Measurements from ENCODE around the gene MUC20. TPM values are rescaled to one million over a fixed set of nuclear protein-coding genes. Genes with fewer than 3 reads are reported as not detected.
A peak's percentile ranks its signal among the peaks of the same experiment; 100 is the strongest.

MUC20 gene
- total RNA-seq, 3 donors from 2014 or later, result 29.5 to 147 (median 112) TPM

DNA sequence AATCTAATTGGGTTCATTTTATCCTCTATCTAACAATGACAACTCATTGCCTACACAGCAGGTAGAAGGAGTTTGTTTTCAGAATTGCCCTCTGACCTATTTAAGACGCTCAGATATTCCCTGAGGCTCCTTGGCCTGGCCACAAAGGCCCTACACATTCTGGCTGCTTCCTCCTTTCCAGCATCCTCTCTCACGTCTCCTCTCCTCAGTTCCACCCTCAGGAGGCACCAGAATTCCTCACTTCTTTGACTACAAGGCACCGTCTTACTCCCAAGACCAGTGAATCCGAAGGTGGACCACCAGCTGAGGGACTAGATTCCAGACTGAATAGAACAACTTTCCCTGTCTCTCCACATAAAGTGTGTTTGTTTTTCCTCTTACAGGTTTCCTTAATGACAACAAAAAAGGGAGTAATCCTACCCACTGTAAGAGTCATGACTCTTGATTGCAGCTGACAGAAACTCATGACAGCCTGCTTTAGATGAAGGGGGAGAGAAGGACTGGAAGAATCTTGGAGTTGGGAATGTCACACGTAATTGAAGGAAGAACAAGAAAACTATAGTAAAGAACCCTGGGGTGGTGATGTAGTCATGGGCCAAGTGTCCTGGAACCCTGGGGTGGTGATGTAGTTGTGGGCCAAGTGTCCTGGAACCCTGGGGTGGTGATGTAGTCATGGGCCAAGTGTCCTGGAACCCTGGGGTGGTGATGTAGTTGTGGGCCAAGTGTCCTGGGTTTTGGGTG lies 22.0 kb upstream of the MUC20 start:
- no peaks in the 10 kb centered on the region for H3K9me3 ChIP-seq
- intact Hi-C loops (cut with DNase I, micrococcal nuclease), result no loop called here
- TF ChIP-seq, protein P1, sequence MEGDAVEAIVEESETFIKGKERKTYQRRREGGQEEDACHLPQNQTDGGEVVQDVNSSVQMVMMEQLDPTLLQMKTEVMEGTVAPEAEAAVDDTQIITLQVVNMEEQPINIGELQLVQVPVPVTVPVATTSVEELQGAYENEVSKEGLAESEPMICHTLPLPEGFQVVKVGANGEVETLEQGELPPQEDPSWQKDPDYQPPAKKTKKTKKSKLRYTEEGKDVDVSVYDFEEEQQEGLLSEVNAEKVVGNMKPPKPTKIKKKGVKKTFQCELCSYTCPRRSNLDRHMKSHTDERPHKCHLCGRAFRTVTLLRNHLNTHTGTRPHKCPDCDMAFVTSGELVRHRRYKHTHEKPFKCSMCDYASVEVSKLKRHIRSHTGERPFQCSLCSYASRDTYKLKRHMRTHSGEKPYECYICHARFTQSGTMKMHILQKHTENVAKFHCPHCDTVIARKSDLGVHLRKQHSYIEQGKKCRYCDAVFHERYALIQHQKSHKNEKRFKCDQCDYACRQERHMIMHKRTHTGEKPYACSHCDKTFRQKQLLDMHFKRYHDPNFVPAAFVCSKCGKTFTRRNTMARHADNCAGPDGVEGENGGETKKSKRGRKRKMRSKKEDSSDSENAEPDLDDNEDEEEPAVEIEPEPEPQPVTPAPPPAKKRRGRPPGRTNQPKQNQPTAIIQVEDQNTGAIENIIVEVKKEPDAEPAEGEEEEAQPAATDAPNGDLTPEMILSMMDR (IDR thresholded peaks at IDR 0.05), result no peak
- no peaks in the 10 kb centered on the region for H3K4me1 ChIP-seq (ENCODE audit: low read depth)
- DNase-seq, result no peak
- no peak for ATAC-seq
- no peaks in the 10 kb centered on the region for H3K36me3 ChIP-seq (ENCODE audit: low read depth)
- H3K4me3 ChIP-seq, result no peak overlapping the region

DNA sequence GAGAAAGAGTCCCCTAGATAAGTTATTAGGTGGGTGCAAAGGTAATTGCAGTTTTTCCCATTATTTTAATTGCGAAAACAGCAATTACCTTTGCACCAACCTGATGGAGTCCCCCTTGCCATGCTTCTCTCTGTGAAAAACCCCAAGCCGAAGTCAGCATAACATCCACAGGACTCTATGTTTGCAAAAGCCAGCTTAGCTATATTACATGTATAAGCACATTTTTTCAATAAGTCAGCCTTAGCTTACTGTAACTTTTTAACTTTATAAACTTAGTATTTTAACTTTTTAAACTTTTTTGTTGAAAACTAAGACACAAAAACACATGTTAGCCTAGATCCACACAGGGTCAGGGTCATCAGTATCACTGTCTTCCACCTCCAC lies 21.4 kb upstream of the MUC20 start:
- intact Hi-C loops (cut with DNase I, micrococcal nuclease), result no loop called here
- H3K4me3 ChIP-seq, result no peak overlapping the region
- no peaks in the 10 kb centered on the region for H3K4me1 ChIP-seq (ENCODE audit: low read depth)
- DNase-seq (no peak), ATAC-seq (no peak)
- no peaks in the 10 kb centered on the region for H3K36me3 ChIP-seq (ENCODE audit: low read depth)
- no peaks in the 10 kb centered on the region for H3K9me3 ChIP-seq
- TF ChIP-seq, protein P1 (IDR thresholded peaks at IDR 0.05), result no peak

DNA sequence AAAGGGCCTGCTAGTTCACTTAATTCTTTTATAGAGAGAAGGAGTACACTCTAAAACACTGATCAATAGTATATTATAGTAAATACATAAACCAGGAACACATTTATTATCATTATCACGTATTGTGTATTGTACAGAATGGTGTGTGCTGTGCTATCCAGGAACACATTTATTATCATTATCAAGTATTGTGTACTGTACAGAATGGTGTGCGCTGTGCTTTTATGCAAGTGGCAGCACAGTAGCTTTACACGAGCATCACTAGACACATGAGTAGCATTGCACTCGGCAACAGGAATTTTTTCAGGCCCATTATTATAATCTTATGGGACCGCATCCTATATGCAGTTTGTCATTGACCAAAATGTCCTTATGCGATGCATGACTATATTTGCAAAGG lies 20.9 kb upstream of the MUC20 start:
- intact Hi-C loops (cut with DNase I, micrococcal nuclease), result no loop called here
- no peak for ATAC-seq
- Histone ChIP-seq H3K4me1 (ENCODE audit: low read depth) (no peaks in the 10 kb centered on the region), H3K36me3 (ENCODE audit: low read depth) (no peaks in the 10 kb centered on the region), H3K9me3 (no peaks in the 10 kb centered on the region), H3K4me3 (no peak overlapping the region)
- DNase-seq, result no peak
- TF ChIP-seq, protein P1 (IDR thresholded peaks at IDR 0.05), result no peak

DNA sequence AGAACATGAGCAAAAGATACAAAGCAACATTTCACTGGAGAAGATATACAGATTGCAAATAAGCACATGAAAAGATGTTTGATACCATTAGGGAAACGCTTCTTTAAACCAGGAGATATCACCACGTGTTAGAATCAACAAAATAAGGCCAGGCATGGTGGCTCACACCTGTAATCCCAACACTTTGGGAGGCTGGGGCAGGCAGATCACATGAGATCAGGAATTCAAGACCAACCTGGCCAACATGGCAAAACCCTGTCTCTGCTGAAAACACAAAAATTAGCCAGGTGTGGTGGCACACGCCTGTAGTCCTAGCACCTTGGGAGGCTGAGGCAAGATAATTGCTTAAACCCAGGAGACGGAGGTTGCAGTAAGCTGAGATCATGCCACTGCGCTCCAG lies 20.5 kb upstream of the MUC20 start:
- DNase-seq, result no peak
- intact Hi-C loops (cut with DNase I, micrococcal nuclease), result no loop called here
- no peak for ATAC-seq
- Histone ChIP-seq H3K4me1 (ENCODE audit: low read depth) (no peaks in the 10 kb centered on the region), H3K4me3 (no peak overlapping the region), H3K9me3 (no peaks in the 10 kb centered on the region), H3K36me3 (ENCODE audit: low read depth) (no peaks in the 10 kb centered on the region)
- TF ChIP-seq, protein P1 (IDR thresholded peaks at IDR 0.05), result no peak

DNA sequence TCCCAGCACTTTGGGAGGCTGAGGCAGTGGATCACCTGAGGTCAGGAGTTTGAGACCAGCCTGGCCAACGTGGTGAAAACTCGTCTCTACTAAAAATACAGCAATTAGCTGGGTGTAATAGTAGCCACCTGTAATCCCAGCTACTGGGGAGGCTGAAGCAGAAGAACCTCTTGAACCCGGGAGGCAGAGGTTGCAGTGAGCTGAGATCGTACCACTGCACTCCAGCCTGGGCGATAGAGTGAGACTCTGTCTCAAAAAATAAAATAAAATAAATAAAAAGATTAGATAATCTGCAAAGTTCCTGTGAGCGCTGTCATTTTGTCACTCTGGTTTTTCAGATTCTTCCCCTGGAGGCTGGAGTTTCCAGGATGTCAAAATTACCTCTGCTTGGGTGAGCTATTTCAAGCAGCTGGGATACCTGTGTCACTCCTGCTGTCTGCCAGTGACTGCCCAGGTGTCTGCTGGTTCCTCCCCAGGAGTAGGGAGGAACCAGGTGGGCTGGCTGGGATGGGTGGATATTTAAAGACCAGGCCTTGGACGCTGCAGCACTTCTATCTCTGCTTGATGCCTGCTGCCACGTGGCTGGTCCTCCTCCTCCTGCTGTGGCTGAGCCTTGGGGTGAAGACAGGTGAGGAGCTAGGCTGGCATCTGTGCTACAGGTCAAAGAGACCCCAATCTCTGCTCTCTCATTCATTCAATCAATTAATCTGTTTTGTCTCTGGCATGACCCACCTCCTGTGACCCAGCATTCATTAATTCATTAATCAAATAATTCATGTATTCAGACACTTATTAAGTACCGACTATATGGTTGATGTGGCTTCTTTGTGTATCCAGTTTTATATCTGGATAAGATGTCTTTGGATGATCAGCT lies 19.5 kb upstream of the MUC20 start:
- intact Hi-C loops (cut with DNase I, micrococcal nuclease), result no loop called here
- no peak overlapping the region for H3K4me3 ChIP-seq
- peak; percentile 16 for ATAC-seq
- H3K36me3 ChIP-seq (ENCODE audit: low read depth), result no peaks in the 10 kb centered on the region
- no peaks in the 10 kb centered on the region for H3K4me1 ChIP-seq (ENCODE audit: low read depth)
- TF ChIP-seq, protein P1 (IDR thresholded peaks at IDR 0.05), result no peak
- no peaks in the 10 kb centered on the region for H3K9me3 ChIP-seq
- no peak for DNase-seq

All from mucosa of descending colon (tissue), 3 donors.